Retinal pigment epithelial cell (primary cell): ENCODE measurements around the gene ARSB.

Experiments
- DNase-seq: peaks from one replicate; pipeline ENCODE4 v3.0.0-alpha.2; 2010; ENCODE audit warnings: low read depth
- H3K4me3 ChIP-seq: 2 replicates; pipeline ENCODE4 v1.5.1; 2011; ENCODE audit warnings: mild to moderate bottlenecking, low read length, control low read depth, moderate library complexity
- TF ChIP-seq, protein P1 (sequence below): conservative IDR thresholded peaks from 2 replicates; pipeline ENCODE4 v1.5.1; 2011; ENCODE audit warnings: low read depth, low read length, control low read depth, inconsistent platforms

The ARSB gene

GRCh38 chr5:78787783-78788182, 197.3 kb downstream of the ARSB start:
- no peak for DNase-seq

GRCh38 chr5:78785454-78785853, 199.7 kb downstream of the ARSB start:
- no peak overlapping the region for H3K4me3 ChIP-seq
- no peak for DNase-seq
- TF ChIP-seq, protein P1, sequence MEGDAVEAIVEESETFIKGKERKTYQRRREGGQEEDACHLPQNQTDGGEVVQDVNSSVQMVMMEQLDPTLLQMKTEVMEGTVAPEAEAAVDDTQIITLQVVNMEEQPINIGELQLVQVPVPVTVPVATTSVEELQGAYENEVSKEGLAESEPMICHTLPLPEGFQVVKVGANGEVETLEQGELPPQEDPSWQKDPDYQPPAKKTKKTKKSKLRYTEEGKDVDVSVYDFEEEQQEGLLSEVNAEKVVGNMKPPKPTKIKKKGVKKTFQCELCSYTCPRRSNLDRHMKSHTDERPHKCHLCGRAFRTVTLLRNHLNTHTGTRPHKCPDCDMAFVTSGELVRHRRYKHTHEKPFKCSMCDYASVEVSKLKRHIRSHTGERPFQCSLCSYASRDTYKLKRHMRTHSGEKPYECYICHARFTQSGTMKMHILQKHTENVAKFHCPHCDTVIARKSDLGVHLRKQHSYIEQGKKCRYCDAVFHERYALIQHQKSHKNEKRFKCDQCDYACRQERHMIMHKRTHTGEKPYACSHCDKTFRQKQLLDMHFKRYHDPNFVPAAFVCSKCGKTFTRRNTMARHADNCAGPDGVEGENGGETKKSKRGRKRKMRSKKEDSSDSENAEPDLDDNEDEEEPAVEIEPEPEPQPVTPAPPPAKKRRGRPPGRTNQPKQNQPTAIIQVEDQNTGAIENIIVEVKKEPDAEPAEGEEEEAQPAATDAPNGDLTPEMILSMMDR = no peak

More at GRCh38 chr5:78787783-78788182, 197.3 kb downstream of the ARSB start:
- TF ChIP-seq, protein P1 = no peak
- no peak overlapping the region for H3K4me3 ChIP-seq

GRCh38 chr5:78783434-78784130, 201.5 kb downstream of the ARSB start:
- no peak for DNase-seq
- no peak overlapping the region for H3K4me3 ChIP-seq
- TF ChIP-seq, protein P1 = no peak

DNA sequence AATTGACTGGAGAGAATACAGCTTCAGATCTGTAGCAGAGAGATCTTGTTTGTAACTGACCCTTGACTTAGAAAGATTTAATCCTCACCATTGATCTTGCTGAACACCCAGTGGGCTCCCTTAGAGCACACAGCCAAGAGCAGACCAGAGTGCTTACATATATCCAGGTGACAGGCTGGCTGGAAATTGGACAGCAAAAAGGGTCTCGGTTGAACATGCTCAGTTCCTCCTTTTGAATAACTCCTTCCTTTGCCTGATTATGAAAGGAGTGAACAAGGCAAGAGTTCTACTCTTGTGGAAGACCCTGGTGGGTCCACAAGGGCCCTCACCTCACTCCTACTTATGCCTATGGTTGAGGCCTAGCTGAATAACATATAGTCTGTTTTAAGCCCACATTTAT, 202.4 kb downstream of the ARSB start:
- H3K4me3 ChIP-seq = no peak overlapping the region
- TF ChIP-seq, protein P1 = no peak
- DNase-seq = no peak

DNA sequence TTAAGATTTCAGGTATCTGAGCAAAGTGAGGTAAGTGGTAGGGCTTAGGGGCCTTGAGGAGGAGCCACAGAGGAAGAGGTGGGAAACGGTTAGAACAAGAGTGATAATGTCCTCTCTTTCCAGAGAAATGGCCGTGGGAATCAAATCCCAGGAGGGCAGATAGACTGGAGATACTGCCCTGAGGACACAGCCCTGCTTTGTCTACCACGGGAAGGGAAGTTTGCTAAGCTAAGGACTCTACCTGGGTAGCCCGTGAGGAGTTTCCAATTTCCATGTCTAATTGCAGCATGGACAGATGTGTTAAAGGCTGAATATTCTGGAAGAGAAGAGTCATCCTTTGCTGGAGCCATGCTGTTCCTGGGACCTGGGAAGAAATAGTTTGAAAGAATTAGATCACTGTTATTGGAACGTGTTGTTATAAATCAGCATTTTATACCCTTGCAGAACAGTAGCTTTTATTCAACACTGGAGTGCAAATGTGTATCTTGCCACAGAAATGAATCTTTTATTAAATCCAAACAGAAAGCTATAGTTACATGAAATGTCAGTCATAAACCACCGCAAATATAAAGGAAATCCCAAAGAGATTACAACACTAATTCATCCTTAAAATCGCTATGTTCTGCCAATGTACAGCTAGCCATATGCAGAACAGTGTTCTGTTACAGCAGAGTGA, 203.4 kb downstream of the ARSB start:
- TF ChIP-seq, protein P1 = no peak
- DNase-seq = no peak
- no peak overlapping the region for H3K4me3 ChIP-seq

GRCh38 chr5:78779771-78780616, 205.1 kb downstream of the ARSB start:
- DNase-seq = peak; percentile 8
- TF ChIP-seq, protein P1 = no peak

More at GRCh38 chr5:78779771-78780616, 205.1 kb downstream of the ARSB start:
- no peak overlapping the region for H3K4me3 ChIP-seq
